ENCODE results near the gene MEMO1. TPM values are rescaled to one million over a fixed set of nuclear protein-coding genes. Genes with fewer than 3 reads are reported as not detected.
"Not testable (repeated sequence)": the region's sequence is repeated elsewhere in the genome, so short reads cannot be mapped to it uniquely, and the experiment has no call there.

The MEMO1 gene
- total and polyA plus RNA-seq, 4 donors, result 22.4 to 32.9 (median 27.3) TPM

DNA sequence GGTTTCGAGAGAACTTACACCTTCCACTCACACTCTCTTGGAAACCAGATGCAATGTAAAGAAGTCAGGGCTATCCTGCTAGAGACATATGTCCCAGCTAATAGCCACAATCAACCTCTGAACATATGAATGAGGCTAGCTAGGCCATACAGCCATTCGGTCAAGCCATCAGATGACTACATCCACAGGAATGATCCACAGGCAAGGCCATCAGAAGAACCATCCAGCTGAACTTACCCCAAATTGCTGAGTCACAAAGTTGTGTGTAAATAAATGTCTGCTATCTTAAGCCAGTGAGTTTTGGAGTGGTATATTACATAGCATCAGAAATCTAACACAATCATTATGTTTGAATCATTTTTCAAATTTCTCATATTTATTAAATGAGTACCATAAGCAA, 47.3 kb upstream of the MEMO1 start:
- TF ChIP-seq EGR1 (IDR thresholded peaks at IDR 0.05; ENCODE audit: low read depth in 2 of 2), result no peak
- TF ChIP-seq, protein P1, sequence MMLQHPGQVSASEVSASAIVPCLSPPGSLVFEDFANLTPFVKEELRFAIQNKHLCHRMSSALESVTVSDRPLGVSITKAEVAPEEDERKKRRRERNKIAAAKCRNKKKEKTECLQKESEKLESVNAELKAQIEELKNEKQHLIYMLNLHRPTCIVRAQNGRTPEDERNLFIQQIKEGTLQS (IDR thresholded peaks at IDR 0.05), result no peak

DNA sequence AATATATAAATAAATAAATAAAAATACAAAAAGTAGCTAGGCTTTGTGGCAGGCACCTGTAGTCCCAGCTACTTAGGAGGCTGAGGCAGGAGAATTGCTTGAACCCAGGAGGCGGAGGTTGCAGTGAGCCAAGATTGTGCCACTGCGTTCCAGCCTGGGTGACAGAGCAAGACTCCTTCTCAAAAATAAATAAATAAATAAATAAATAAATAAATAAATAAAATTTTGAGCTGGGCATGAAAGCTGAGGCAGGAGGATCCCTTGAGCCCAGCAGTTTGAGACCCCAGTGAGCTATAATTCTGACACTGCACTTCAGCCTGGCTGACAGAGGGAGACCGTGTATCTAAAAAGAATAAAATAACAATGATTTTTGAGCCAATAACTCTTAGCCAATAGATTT, 43.8 kb upstream of the MEMO1 start:
- not testable (repeated sequence) for H3K36me3 ChIP-seq (ENCODE audit: control insufficient read depth in 4 of 4, insufficient read depth in 3 of 4, low read depth in 1 of 4, low read length in 3 of 4); H3K27ac ChIP-seq (ENCODE audit: low read depth in 1 of 2, low read length in 2 of 2); H3K4me1 ChIP-seq (ENCODE audit: control insufficient read depth in 4 of 4, insufficient read depth in 4 of 4, low read length in 3 of 4); DNase-seq (ENCODE audit: low spot score); H3K9ac ChIP-seq (ENCODE audit: low read depth in 1 of 2, low read length in 2 of 2); H3K4me3 ChIP-seq (ENCODE audit: low read depth in 1 of 3, low read length in 3 of 3); H3K27me3 ChIP-seq (ENCODE audit: control insufficient read depth in 4 of 4, insufficient read depth in 4 of 4, low read length in 3 of 4); H3K9me3 ChIP-seq (ENCODE audit: control insufficient read depth in 4 of 4, low read length in 3 of 4)
- 81% methylated on average over 3 of the region's 3 CpGs for WGBS

More for the DNA sequence above, 47.3 kb upstream of the MEMO1 start:
- no peak for DNase-seq (ENCODE audit: low spot score)
- Histone ChIP-seq H3K4me3 (ENCODE audit: low read depth in 1 of 3, low read length in 3 of 3) (no peak overlapping the region), H3K9me3 (ENCODE audit: control insufficient read depth in 4 of 4, low read length in 3 of 4) (no peaks in the 10 kb centered on the region), H3K36me3 (ENCODE audit: control insufficient read depth in 4 of 4, insufficient read depth in 3 of 4, low read depth in 1 of 4, low read length in 3 of 4) (no peaks in the 10 kb centered on the region), H3K27ac (ENCODE audit: low read depth in 1 of 2, low read length in 2 of 2) (no peak overlapping the region), H3K9ac (ENCODE audit: low read depth in 1 of 2, low read length in 2 of 2) (no peak overlapping the region), H3K4me1 (ENCODE audit: control insufficient read depth in 4 of 4, insufficient read depth in 4 of 4, low read length in 3 of 4) (peaks cover 0 to 9% (median 3%) of the 10 kb centered on the region in 4 donors), H3K27me3 (ENCODE audit: control insufficient read depth in 4 of 4, insufficient read depth in 4 of 4, low read length in 3 of 4) (no peaks in the 10 kb centered on the region)
- 93% methylated on average over 2 of the region's 2 CpGs for WGBS

DNA sequence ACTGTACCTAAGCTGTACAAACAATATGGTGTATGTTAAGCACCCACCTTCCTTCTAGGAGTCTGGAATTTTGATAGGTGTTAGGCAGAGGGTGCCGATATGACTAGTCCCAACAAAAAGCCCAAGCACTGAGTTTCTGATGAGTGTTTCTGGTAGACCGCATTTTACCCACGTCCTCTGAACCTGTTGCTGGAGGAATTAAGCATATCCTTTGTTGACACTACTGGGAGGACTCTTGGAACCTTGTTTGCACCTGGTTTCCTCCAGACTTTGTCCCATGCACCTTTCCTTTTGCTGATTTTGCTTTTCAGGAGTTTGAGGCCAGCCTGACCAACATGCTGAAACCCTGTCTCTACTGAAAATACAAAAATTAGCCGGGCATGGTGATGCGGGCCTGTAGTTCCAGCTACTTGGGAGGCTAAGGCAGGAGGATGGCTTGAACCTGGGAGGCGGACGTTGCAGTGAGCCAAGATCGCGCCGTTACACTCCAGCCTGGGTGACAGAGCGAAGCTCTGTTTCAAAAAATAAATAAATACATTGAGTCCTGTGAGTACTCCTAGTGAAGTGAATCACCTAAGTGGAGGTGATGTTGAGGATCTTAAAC, 41.1 kb upstream of the MEMO1 start:
- Histone ChIP-seq H3K4me3 (ENCODE audit: low read depth in 1 of 3, low read length in 3 of 3) (no peak overlapping the region), H3K27ac (ENCODE audit: low read depth in 1 of 2, low read length in 2 of 2) (no peak overlapping the region), H3K27me3 (ENCODE audit: control insufficient read depth in 4 of 4, insufficient read depth in 4 of 4, low read length in 3 of 4) (no peaks in the 10 kb centered on the region), H3K9me3 (ENCODE audit: control insufficient read depth in 4 of 4, low read length in 3 of 4) (no peaks in the 10 kb centered on the region), H3K4me1 (ENCODE audit: control insufficient read depth in 4 of 4, insufficient read depth in 4 of 4, low read length in 3 of 4) (no peaks in the 10 kb centered on the region), H3K9ac (ENCODE audit: low read depth in 1 of 2, low read length in 2 of 2) (no peak overlapping the region), H3K36me3 (ENCODE audit: control insufficient read depth in 4 of 4, insufficient read depth in 3 of 4, low read depth in 1 of 4, low read length in 3 of 4) (no peaks in the 10 kb centered on the region)
- 96% methylated on average over 11 of the region's 11 CpGs for WGBS
- TF ChIP-seq, protein P1 (IDR thresholded peaks at IDR 0.05), result no peak
- no peak for TF ChIP-seq HNF4A (conservative IDR thresholded peaks at IDR 0.05)
- TF ChIP-seq TAF1 (conservative IDR thresholded peaks at IDR 0.05), result no peak
- TF ChIP-seq, protein P2, sequence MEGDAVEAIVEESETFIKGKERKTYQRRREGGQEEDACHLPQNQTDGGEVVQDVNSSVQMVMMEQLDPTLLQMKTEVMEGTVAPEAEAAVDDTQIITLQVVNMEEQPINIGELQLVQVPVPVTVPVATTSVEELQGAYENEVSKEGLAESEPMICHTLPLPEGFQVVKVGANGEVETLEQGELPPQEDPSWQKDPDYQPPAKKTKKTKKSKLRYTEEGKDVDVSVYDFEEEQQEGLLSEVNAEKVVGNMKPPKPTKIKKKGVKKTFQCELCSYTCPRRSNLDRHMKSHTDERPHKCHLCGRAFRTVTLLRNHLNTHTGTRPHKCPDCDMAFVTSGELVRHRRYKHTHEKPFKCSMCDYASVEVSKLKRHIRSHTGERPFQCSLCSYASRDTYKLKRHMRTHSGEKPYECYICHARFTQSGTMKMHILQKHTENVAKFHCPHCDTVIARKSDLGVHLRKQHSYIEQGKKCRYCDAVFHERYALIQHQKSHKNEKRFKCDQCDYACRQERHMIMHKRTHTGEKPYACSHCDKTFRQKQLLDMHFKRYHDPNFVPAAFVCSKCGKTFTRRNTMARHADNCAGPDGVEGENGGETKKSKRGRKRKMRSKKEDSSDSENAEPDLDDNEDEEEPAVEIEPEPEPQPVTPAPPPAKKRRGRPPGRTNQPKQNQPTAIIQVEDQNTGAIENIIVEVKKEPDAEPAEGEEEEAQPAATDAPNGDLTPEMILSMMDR (IDR thresholded peaks at IDR 0.05; ENCODE audit: low read depth, low read length, missing input control), result no peak
- TF ChIP-seq RAD21 (IDR thresholded peaks at IDR 0.05), result no peak
- no peak for TF ChIP-seq JUND (IDR thresholded peaks at IDR 0.05)
- TF ChIP-seq, protein P3, sequence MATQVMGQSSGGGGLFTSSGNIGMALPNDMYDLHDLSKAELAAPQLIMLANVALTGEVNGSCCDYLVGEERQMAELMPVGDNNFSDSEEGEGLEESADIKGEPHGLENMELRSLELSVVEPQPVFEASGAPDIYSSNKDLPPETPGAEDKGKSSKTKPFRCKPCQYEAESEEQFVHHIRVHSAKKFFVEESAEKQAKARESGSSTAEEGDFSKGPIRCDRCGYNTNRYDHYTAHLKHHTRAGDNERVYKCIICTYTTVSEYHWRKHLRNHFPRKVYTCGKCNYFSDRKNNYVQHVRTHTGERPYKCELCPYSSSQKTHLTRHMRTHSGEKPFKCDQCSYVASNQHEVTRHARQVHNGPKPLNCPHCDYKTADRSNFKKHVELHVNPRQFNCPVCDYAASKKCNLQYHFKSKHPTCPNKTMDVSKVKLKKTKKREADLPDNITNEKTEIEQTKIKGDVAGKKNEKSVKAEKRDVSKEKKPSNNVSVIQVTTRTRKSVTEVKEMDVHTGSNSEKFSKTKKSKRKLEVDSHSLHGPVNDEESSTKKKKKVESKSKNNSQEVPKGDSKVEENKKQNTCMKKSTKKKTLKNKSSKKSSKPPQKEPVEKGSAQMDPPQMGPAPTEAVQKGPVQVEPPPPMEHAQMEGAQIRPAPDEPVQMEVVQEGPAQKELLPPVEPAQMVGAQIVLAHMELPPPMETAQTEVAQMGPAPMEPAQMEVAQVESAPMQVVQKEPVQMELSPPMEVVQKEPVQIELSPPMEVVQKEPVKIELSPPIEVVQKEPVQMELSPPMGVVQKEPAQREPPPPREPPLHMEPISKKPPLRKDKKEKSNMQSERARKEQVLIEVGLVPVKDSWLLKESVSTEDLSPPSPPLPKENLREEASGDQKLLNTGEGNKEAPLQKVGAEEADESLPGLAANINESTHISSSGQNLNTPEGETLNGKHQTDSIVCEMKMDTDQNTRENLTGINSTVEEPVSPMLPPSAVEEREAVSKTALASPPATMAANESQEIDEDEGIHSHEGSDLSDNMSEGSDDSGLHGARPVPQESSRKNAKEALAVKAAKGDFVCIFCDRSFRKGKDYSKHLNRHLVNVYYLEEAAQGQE (IDR thresholded peaks at IDR 0.05), result no peak
- TF ChIP-seq, protein P4, sequence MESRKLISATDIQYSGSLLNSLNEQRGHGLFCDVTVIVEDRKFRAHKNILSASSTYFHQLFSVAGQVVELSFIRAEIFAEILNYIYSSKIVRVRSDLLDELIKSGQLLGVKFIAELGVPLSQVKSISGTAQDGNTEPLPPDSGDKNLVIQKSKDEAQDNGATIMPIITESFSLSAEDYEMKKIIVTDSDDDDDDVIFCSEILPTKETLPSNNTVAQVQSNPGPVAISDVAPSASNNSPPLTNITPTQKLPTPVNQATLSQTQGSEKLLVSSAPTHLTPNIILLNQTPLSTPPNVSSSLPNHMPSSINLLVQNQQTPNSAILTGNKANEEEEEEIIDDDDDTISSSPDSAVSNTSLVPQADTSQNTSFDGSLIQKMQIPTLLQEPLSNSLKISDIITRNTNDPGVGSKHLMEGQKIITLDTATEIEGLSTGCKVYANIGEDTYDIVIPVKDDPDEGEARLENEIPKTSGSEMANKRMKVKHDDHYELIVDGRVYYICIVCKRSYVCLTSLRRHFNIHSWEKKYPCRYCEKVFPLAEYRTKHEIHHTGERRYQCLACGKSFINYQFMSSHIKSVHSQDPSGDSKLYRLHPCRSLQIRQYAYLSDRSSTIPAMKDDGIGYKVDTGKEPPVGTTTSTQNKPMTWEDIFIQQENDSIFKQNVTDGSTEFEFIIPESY (IDR thresholded peaks at IDR 0.05), result no peak
- no peak for TF ChIP-seq NR2F2 (IDR thresholded peaks at IDR 0.05)
- TF ChIP-seq, protein P5, sequence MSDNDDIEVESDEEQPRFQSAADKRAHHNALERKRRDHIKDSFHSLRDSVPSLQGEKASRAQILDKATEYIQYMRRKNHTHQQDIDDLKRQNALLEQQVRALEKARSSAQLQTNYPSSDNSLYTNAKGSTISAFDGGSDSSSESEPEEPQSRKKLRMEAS (IDR thresholded peaks at IDR 0.05), result no peak
- no peak for TF ChIP-seq FOXA1 (IDR thresholded peaks at IDR 0.05)
- no peak for DNase-seq (ENCODE audit: low spot score)

All from liver (tissue), 9 donors.